Dedifferentiated amniotic fluid mesenchymal stem cell (primary cell): Measurements from ENCODE around the gene NOP53.
A peak's percentile ranks its signal among the peaks of the same experiment; 100 is the strongest.
"Not testable (repeated sequence)": the region's sequence is repeated elsewhere in the genome, so short reads cannot be mapped to it uniquely, and the experiment has no call there.

Experiments used
- DNase-seq: peaks from one replicate; pipeline ENCODE4 v3.0.0-alpha.2; 2016; ENCODE audit errors: extremely low spot score

The NOP53 gene

GRCh38 chr19:47745010-47745901 lies at the start of gene NOP53:
Gene NOP53 (plus strand): TSS chr19:47745546. CDS start chr19:47745560, 14 bp downstream.
- peak; percentile 95 for DNase-seq

- DNase-seq: no peak
Measured at GRCh38 chr19:47696635-47697034, 48.7 kb upstream of the NOP53 start.

GRCh38 chr19:47697863-47698609 lies 47.3 kb upstream of the NOP53 start:
- peak; percentile 78 for DNase-seq

GRCh38 chr19:47698631-47699359 lies 46.6 kb upstream of the NOP53 start:
- DNase-seq: no peak

GRCh38 chr19:47699360-47699917 lies 45.9 kb upstream of the NOP53 start:
- DNase-seq: no peak

GRCh38 chr19:47700934-47701716 lies 44.2 kb upstream of the NOP53 start:
- no peak for DNase-seq

GRCh38 chr19:47701717-47702552 lies 43.4 kb upstream of the NOP53 start:
- DNase-seq: no peak

GRCh38 chr19:47702671-47703070 lies 42.7 kb upstream of the NOP53 start:
- no peak for DNase-seq

- no peak for DNase-seq
Measured at GRCh38 chr19:47703301-47703700, 42.0 kb upstream of the NOP53 start.

GRCh38 chr19:47704024-47704423 lies 41.3 kb upstream of the NOP53 start:
- no peak for DNase-seq

- no peak for DNase-seq
Measured at GRCh38 chr19:47704656-47705055, 40.7 kb upstream of the NOP53 start.

GRCh38 chr19:47707135-47707925 lies 38.0 kb upstream of the NOP53 start:
- DNase-seq: peak; percentile 70

GRCh38 chr19:47711652-47712242 lies 33.6 kb upstream of the NOP53 start:
- DNase-seq: no peak

- DNase-seq: peak; percentile 74
Measured at GRCh38 chr19:47713046-47714021, 32.0 kb upstream of the NOP53 start, which contains the start of gene EHD2. Gene EHD2 (plus strand): TSS chr19:47713422. CDS start chr19:47716613, 3,191 bp downstream.

- no peak for DNase-seq
Measured at GRCh38 chr19:47714339-47714738, 31.0 kb upstream of the NOP53 start.

- DNase-seq: not testable (repeated sequence)
Measured at GRCh38 chr19:47714855-47715254, 30.5 kb upstream of the NOP53 start.

- DNase-seq: no peak
Measured at GRCh38 chr19:47716270-47716937, 28.9 kb upstream of the NOP53 start.
